NCI-H2196 treated with DMSO at 0.1 percent for 48 hours (cell line): Measurements from ENCODE around the gene MATN1.
A peak's percentile ranks its signal among the peaks of the same experiment; 100 is the strongest.

ENCODE experiments used
- DNase-seq: peaks from one replicate; lab custom pipeline; 2025; ENCODE audit not compliant: unreplicated experiment; lab: John Stamatoyannopoulos, UW

Gene MATN1

GRCh38 chr1:30732277-30732996 is 9.1 kb upstream of the MATN1 start:
- DNase-seq = no peak

GRCh38 chr1:30731806-30732276 is 8.5 kb upstream of the MATN1 start:
- no peak for DNase-seq

GRCh38 chr1:30731109-30731805 is 7.9 kb upstream of the MATN1 start:
- DNase-seq = no peak

GRCh38 chr1:30730346-30731108 is 7.1 kb upstream of the MATN1 start:
- DNase-seq = no peak

- no peak for DNase-seq
These were observed 6.5 kb upstream of the MATN1 start for GRCh38 chr1:30729901-30730300.

- no peak for DNase-seq
These were observed 5.7 kb upstream of the MATN1 start for GRCh38 chr1:30728832-30729638.

GRCh38 chr1:30728340-30728739 is 5.0 kb upstream of the MATN1 start:
- no peak for DNase-seq

- DNase-seq = no peak
These were observed 4.4 kb upstream of the MATN1 start for GRCh38 chr1:30727824-30728223.

GRCh38 chr1:30726773-30727684 is 3.6 kb upstream of the MATN1 start:
- DNase-seq = no peak

- DNase-seq = no peak
These were observed 2.9 kb upstream of the MATN1 start for GRCh38 chr1:30726236-30726635.

- no peak for DNase-seq
These were observed 2.2 kb upstream of the MATN1 start for GRCh38 chr1:30725450-30726095.

GRCh38 chr1:30724655-30725421 is 1.5 kb upstream of the MATN1 start:
- no peak for DNase-seq

GRCh38 chr1:30724175-30724574 is 790 bp upstream of the MATN1 start:
- no peak for DNase-seq

- DNase-seq = peak; percentile 24
These were observed 1.4 kb downstream of the MATN1 start for GRCh38 chr1:30721812-30722537.

GRCh38 chr1:30721341-30721793 is 2.0 kb downstream of the MATN1 start:
- no peak for DNase-seq

- DNase-seq = no peak
These were observed 2.8 kb downstream of the MATN1 start for GRCh38 chr1:30720271-30721223.
